ENCODE data around the gene UFC1. TPM values are rescaled to one million over a fixed set of nuclear protein-coding genes. Genes with fewer than 3 reads are reported as not detected.

The UFC1 gene
- total RNA-seq, 1 donor = 118 TPM

DNA sequence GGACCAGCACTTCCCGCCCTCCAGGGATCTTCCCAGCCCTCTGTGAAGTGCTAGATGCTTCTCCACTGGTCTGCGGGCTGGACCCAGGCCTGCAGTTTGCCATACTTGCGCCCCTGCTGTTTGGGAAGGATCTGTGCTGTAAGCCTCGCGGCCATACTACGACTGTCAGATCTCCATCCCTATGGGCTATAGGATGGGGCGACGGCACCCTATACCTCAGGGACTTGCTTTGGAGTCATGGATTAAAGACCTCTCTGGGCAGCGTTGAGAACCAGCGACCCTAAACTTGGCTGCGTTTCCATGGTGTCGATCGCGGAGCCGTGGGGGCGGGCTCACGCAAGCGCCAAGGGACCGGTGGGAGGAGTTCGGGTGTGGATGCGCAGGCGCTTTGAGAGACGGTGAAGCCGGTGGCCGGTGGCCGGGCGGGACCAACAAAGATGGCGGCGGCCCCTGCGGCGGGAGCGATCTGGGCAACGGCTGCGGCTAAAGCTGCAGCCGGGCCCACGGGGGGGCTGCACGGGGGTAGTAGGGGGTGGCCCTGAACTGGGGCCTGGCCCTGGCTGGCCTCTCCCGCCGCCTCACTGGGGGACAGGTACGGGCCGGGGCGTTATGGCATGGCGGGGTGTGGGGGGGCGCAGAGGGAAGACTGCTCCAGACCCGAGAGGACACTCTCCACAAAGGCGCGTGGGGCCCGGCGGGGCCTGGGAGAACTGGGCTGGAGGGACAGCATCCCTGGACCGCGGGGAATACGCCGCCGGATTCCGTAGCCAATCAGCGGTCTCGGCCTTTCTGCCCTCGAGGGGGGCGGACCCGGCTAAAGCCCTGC, 5.5 kb downstream of the UFC1 start, which contains the start of gene USP21:
USP21 (plus strand) TSS at position 414 of the 826 bp plus-strand sequence. CDS start 1,141 bp downstream, outside the sequence.
- peak within 1 kb of the TSS; percentile 73 for H3K4me3 ChIP-seq (ENCODE audit: low read length)
- peaks cover 34% of the 10 kb centered on the region for H3K4me1 ChIP-seq (ENCODE audit: insufficient read depth, low read length)
- H3K27me3 ChIP-seq (ENCODE audit: insufficient read depth, low read length) = no peaks in the 10 kb centered on the region
- no peaks in the 10 kb centered on the region for H3K9me3 ChIP-seq (ENCODE audit: low read depth, low read length)

DNA sequence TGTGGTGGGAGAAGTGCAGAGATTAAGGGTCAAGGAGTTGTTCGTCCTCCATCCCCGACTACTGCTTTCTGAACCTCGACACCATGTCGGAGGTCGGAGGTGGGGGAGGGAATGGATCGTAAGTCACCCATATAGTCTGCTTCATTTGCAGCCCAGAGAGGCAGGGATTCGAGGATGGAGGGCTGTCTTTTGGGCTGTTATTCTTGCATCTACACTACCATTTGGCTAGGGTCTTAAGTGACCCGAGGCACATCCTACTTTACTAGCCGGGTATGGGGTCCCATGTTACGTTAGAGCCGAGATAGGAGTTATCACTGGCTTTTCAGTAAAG, 6.1 kb downstream of the UFC1 start:
- peak overlapping the region; percentile 73 for H3K4me3 ChIP-seq (ENCODE audit: low read length)
- H3K27me3 ChIP-seq (ENCODE audit: insufficient read depth, low read length) = no peaks in the 10 kb centered on the region
- no peaks in the 10 kb centered on the region for H3K9me3 ChIP-seq (ENCODE audit: low read depth, low read length)
- H3K4me1 ChIP-seq (ENCODE audit: insufficient read depth, low read length) = peaks cover 29% of the 10 kb centered on the region

DNA sequence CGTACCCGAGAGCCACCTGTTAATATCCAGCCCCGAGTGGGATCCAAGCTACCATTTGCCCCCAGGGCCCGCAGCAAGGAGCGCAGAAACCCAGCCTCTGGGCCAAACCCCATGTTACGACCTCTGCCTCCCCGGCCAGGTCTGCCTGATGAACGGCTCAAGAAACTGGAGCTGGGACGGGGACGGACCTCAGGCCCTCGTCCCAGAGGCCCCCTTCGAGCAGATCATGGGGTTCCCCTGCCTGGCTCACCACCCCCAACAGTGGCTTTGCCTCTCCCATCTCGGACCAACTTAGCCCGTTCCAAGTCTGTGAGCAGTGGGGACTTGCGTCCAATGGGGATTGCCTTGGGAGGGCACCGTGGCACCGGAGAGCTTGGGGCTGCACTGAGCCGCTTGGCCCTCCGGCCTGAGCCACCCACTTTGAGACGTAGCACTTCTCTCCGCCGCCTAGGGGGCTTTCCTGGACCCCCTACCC, 6.9 kb downstream of the UFC1 start:
- no peaks in the 10 kb centered on the region for H3K9me3 ChIP-seq (ENCODE audit: low read depth, low read length)
- H3K4me1 ChIP-seq (ENCODE audit: insufficient read depth, low read length) = peaks cover 33% of the 10 kb centered on the region
- no peaks in the 10 kb centered on the region for H3K27me3 ChIP-seq (ENCODE audit: insufficient read depth, low read length)
- H3K4me3 ChIP-seq (ENCODE audit: low read length) = no peak overlapping the region

DNA sequence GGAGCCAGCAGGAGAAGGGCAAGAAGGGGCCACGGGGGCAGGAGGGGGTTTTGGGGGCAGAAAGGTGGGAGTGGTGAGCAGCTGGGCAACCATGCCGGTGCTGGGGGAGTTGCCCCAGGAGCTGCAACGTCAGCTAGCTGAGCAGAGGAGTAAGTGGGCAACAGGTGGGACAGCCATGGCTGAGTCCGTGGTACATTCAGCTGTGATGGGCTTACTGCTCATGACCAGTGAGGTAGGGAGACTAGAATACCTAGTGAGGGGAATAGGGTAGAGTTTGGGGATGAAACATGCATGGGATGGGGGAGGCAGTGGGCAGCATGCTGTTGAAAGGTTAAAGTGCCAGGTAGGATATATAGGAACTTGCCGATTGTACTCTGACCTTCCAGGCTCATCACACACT, 7.9 kb downstream of the UFC1 start:
- peaks cover 36% of the 10 kb centered on the region for H3K4me1 ChIP-seq (ENCODE audit: insufficient read depth, low read length)

DNA sequence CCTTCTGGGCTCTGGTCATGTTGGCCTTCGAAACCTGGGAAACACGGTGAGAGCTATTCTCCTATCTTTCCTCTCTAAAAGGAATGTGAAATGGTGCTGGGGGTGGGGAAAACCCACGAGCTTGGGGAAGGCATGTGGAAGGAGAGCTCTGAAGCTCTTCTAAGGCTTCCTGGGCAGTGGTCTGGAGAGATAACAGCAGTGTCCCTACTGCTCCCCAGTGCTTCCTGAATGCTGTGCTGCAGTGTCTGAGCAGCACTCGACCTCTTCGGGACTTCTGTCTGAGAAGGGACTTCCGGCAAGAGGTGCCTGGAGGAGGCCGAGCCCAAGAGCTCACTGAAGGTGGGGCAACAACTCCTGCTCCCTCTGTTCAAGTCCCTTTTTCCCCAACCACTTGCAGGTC, 8.3 kb downstream of the UFC1 start:
- peaks cover 40% of the 10 kb centered on the region for H3K4me1 ChIP-seq (ENCODE audit: insufficient read depth, low read length)
- no peaks in the 10 kb centered on the region for H3K27me3 ChIP-seq (ENCODE audit: insufficient read depth, low read length)

More for the DNA sequence above, 7.9 kb downstream of the UFC1 start:
- no peaks in the 10 kb centered on the region for H3K27me3 ChIP-seq (ENCODE audit: insufficient read depth, low read length)
- H3K4me3 ChIP-seq (ENCODE audit: low read length) = no peak overlapping the region
- H3K9me3 ChIP-seq (ENCODE audit: low read depth, low read length) = no peaks in the 10 kb centered on the region

DNA sequence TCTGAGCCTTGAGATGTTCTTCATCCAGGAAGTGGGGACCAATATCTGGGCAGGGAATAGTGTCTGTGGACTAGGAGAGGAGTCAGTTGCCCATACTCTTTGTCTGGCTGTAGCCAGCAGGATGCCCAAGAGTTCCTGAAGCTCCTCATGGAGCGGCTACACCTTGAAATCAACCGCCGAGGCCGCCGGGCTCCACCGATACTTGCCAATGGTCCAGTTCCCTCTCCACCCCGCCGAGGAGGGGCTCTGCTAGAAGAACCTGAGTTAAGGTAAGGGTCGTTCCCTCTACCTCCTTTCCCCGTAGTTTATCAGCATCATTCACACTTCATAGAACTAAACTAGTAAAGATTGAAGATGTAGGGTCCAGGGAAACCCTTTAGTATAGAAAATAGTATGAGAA, 9.0 kb downstream of the UFC1 start:
- H3K27me3 ChIP-seq (ENCODE audit: insufficient read depth, low read length) = no peaks in the 10 kb centered on the region
- H3K4me1 ChIP-seq (ENCODE audit: insufficient read depth, low read length) = peaks cover 48% of the 10 kb centered on the region
- no peak overlapping the region for H3K4me3 ChIP-seq (ENCODE audit: low read length)
- H3K9me3 ChIP-seq (ENCODE audit: low read depth, low read length) = no peaks in the 10 kb centered on the region

More for the DNA sequence above, 8.3 kb downstream of the UFC1 start:
- no peaks in the 10 kb centered on the region for H3K9me3 ChIP-seq (ENCODE audit: low read depth, low read length)
- H3K4me3 ChIP-seq (ENCODE audit: low read length) = no peak overlapping the region

DNA sequence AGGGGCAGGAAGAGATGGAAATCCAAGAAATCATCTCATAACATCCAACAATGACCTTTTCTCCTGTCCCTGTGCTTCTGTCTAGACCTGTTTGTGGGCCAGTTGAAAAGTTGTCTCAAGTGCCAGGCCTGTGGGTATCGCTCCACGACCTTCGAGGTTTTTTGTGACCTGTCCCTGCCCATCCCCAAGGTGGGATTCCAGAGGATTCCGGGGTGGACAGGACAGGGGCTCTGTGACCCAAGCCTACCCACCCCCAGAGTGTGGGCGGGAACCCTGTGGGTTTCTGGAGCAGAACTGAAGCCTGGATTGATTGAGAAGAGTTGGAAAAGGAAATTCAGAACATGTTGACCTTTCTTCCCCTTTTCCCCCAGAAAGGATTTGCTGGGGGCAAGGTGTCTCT, 10.0 kb downstream of the UFC1 start:
- Histone ChIP-seq H3K4me1 (ENCODE audit: insufficient read depth, low read length) (peaks cover 45% of the 10 kb centered on the region), H3K4me3 (ENCODE audit: low read length) (no peak overlapping the region), H3K27me3 (ENCODE audit: insufficient read depth, low read length) (no peaks in the 10 kb centered on the region), H3K9me3 (ENCODE audit: low read depth, low read length) (no peaks in the 10 kb centered on the region)

DNA sequence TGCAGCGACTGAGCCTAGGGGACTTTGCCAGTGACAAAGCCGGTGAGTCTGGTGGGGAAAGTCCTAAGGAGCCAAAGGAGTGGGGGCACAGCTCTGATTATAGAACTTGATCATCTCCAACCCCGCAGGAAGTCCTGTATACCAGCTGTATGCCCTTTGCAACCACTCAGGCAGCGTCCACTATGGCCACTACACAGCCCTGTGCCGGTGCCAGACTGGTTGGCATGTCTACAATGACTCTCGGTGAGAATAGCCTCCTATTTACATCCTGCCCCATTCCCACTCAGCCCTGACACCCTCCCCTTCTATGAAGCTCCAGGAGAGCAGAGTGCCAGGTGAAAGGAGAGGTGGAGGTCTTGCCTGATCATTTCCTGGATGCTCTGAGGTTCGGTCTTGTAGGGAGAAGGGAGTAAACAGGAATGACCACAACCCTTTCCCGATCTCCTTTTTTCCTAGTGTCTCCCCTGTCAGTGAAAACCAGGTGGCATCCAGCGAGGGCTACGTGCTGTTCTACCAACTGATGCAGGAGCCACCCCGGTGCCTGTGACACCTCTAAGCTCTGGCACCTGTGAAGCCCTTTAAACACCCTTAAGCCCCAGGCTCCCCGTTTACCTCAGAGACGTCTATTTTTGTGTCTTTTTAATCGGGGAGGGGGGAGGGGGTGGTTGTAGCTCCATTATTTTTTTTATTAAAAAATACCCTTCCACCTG, 11.3 kb downstream of the UFC1 start:
- Histone ChIP-seq H3K4me1 (ENCODE audit: insufficient read depth, low read length) (peaks cover 37% of the 10 kb centered on the region), H3K9me3 (ENCODE audit: low read depth, low read length) (no peaks in the 10 kb centered on the region), H3K27me3 (ENCODE audit: insufficient read depth, low read length) (no peaks in the 10 kb centered on the region)

DNA sequence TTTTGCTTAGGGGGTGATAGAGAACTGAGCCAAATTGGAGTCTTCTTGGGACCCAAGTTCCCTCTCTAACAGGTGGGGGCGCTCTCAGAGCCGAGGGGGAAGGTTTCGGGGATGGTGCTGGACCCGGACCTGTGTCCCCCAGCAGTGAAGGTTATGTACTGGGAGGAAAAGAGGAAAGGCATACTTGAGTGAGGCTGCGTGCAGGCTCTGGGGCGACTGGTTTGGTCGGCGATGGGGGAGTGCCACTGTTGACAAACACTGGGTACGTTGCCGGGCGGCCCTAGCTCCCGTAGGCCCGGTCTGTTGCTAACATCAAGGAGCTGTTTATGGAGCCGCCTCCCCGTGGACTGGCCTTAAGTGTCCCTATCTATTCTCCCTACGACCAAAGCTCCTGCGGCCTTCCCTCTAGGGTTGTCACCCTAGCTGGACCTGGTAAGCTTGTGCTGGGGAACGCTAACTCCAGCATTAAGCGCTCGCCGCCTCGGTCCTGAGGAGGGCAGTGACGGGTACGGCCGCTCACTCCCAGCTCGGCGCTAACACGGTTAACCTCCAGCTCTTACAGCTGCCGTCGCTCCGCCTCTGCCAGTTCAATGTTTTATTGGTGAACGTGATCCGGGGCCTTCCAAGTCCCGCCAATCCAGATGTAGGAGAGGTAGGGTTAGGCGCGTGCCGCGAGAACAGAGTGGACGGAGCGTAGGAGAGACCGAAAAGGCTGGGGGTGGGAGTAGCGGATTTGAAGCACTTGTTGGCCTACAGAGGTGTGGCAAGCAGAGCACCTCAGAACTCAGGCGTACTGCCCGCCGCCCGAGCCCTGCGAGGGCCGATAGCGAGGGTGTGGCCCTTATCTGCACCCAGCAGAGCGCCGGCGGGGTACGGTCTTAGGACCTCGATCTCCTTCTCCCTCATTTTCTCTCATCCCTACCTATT, 12.2 kb downstream of the UFC1 start, which contains the start of gene PPOX:
PPOX (plus strand) TSS at position 685 of the 927 bp plus-strand sequence. CDS start 422 bp downstream, outside the sequence.
- H3K4me1 ChIP-seq (ENCODE audit: insufficient read depth, low read length) = peaks cover 27% of the 10 kb centered on the region
- no peaks in the 10 kb centered on the region for H3K9me3 ChIP-seq (ENCODE audit: low read depth, low read length)
- H3K27me3 ChIP-seq (ENCODE audit: insufficient read depth, low read length) = no peaks in the 10 kb centered on the region
- H3K4me3 ChIP-seq (ENCODE audit: low read length) = peak within 1 kb of the TSS; percentile 55

More for the DNA sequence above, 11.3 kb downstream of the UFC1 start:
- peak overlapping the region; percentile 55 for H3K4me3 ChIP-seq (ENCODE audit: low read length)

DNA sequence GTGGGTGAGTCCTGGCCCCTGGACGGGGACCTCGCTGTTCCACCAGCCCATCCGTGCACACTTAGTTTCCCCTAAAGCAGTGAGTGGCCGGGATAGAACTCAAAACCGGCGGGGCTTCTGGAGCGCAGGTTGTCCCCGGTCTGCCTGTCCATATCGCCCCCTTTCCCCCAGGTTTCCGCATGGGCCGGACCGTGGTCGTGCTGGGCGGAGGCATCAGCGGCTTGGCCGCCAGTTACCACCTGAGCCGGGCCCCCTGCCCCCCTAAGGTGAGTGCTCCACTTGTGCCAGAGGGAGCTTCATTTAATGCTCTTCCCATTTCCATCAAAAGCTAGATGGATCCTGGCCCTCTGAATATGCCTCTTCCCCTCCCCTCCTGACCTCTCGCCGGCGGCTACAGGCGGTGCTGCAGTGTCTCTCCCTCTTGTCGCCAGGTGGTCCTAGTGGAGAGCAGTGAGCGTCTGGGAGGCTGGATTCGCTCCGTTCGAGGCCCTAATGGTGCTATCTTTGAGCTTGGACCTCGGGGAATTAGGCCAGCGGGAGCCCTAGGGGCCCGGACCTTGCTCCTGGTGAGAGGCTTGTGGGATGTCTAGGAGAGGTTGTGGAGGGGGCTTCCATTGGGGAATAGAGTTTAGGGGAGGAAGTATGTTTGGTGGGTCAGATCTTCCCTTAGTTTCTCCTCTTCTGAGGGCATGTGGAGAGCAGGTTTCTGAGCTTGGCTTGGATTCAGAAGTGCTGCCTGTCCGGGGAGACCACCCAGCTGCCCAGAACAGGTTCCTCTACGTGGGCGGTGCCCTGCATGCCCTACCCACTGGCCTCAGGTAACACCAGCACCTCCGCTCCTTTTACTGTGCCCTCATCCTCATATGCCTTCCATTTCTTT, 13.1 kb downstream of the UFC1 start:
- H3K27me3 ChIP-seq (ENCODE audit: insufficient read depth, low read length) = no peaks in the 10 kb centered on the region
- H3K4me3 ChIP-seq (ENCODE audit: low read length) = peak overlapping the region; percentile 55
- no peaks in the 10 kb centered on the region for H3K9me3 ChIP-seq (ENCODE audit: low read depth, low read length)
- H3K4me1 ChIP-seq (ENCODE audit: insufficient read depth, low read length) = peaks cover 24% of the 10 kb centered on the region

DNA sequence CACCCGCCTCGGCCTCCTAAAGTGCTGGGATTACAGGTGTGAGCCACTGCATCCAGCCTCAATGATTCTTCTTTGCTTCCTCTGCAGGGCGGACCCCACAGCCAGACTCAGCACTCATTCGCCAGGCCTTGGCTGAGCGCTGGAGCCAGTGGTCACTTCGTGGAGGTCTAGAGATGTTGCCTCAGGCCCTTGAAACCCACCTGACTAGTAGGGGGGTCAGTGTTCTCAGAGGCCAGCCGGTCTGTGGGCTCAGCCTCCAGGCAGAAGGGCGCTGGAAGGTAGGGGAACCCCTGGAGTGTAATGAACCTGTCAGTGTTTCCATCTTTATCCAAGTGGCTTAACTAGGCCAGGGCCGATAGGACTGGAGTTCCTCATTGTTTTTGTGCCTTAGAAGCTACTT, 15.1 kb downstream of the UFC1 start:
- Histone ChIP-seq H3K4me1 (ENCODE audit: insufficient read depth, low read length) (peaks cover 24% of the 10 kb centered on the region), H3K4me3 (ENCODE audit: low read length) (no peak overlapping the region), H3K9me3 (ENCODE audit: low read depth, low read length) (no peaks in the 10 kb centered on the region), H3K27me3 (ENCODE audit: insufficient read depth, low read length) (no peaks in the 10 kb centered on the region)

DNA sequence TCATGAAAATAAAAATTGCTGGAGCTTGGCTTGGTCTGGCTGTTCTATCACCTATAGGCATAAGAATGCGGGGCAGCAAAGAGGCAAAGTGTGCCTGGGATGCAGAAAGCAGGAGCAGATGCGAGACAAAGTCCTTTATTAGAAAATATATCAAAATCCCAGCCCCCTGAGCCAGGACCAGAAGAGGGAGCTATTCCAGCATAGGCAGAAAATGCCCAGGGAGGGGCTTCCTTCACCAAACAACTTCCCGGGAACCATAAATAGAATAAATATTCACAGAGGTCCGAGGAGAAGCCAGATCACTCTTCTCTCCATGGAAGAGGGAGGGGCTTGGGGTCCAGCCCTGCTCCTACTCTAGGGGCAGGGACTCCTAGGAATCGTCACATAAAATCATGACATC, 17.4 kb downstream of the UFC1 start:
- Histone ChIP-seq H3K4me3 (ENCODE audit: low read length) (no peak overlapping the region), H3K9me3 (ENCODE audit: low read depth, low read length) (no peaks in the 10 kb centered on the region), H3K4me1 (ENCODE audit: insufficient read depth, low read length) (peaks cover 21% of the 10 kb centered on the region), H3K27me3 (ENCODE audit: insufficient read depth, low read length) (no peaks in the 10 kb centered on the region)

DNA sequence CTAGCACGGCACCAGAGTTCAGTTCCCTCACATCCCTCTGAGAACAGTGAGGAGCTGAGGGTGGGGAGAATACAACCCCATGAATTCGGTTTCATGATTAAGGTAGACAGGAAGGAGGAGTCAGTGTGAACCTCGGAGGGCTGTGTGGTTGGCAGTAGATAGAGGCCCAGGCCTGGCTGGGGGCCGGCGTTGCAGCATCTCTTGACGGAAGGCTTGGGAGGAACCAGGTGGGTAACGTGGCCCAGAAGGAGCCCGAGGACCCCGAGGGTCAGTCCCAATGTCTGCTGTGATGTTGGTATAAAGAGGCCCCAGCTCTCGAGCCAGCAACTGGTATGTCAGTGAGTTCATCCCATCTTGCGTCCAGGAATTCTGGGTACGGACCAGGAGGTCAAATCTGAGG, 17.9 kb downstream of the UFC1 start:
- Histone ChIP-seq H3K27me3 (ENCODE audit: insufficient read depth, low read length) (no peaks in the 10 kb centered on the region), H3K4me1 (ENCODE audit: insufficient read depth, low read length) (peaks cover 23% of the 10 kb centered on the region), H3K4me3 (ENCODE audit: low read length) (no peak overlapping the region), H3K9me3 (ENCODE audit: low read depth, low read length) (no peaks in the 10 kb centered on the region)

DNA sequence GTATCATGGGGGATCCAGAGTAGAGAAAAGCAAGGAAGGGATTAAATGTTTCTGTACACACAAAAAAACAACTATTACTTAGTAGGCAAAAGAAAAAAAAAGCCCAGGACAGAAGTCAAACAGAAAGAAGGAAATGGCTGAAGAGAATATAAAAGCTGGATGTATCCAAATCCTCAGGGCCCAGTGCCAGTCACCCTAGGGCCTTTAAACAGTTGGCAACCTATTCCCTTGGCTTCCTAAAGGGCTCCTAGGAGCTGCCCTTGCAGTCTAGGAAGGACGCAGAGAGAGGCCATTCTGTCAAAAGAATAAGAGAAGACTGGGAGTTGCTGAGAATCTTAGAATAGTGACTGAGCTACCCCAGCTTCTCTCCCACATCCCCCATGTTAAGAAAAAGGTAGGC, 18.6 kb downstream of the UFC1 start:
- no peaks in the 10 kb centered on the region for H3K9me3 ChIP-seq (ENCODE audit: low read depth, low read length)
- no peak overlapping the region for H3K4me3 ChIP-seq (ENCODE audit: low read length)
- H3K27me3 ChIP-seq (ENCODE audit: insufficient read depth, low read length) = no peaks in the 10 kb centered on the region
- peaks cover 18% of the 10 kb centered on the region for H3K4me1 ChIP-seq (ENCODE audit: insufficient read depth, low read length)

Data from mononuclear cell (primary cell).